GM12878 (cell line): ENCODE results near the gene COL6A3.

ENCODE experiments used
- EZH2 ChIP-seq: IDR thresholded peaks from 2 replicates; pipeline ENCODE4 v1.6.1; 2012; ENCODE audit warnings: low read depth, mild to moderate bottlenecking, control low read depth, inconsistent platforms, low read length, borderline replicate concordance; ENCODE audit not compliant: control insufficient read depth
- JUNB ChIP-seq: IDR thresholded peaks from 2 replicates; pipeline ENCODE4 v1.6.1; 2016; ENCODE audit warnings: antibody characterized with exemption, mild to moderate bottlenecking
- POLR2A ChIP-seq: IDR thresholded peaks from 2 replicates; pipeline ENCODE4 v1.6.1; 2011; ENCODE audit warnings: low read depth, mild to moderate bottlenecking, low read length
- RAD21 ChIP-seq: IDR thresholded peaks from 2 replicates; pipeline ENCODE4 v1.6.1; 2011; ENCODE audit warnings: mild to moderate bottlenecking, low read depth, low read length, moderate library complexity; ENCODE audit not compliant: insufficient read depth
- SP1 ChIP-seq: IDR thresholded peaks from one replicate; pipeline ENCODE4 v1.6.1; 2011; ENCODE audit warnings: low read depth, low read length
- TF ChIP-seq, protein P1 (sequence below): IDR thresholded peaks from 2 replicates; pipeline ENCODE4 v1.6.1; 2011; ENCODE audit warnings: low read depth, low read length, improper control_type of control experiment, borderline replicate concordance

DNA sequence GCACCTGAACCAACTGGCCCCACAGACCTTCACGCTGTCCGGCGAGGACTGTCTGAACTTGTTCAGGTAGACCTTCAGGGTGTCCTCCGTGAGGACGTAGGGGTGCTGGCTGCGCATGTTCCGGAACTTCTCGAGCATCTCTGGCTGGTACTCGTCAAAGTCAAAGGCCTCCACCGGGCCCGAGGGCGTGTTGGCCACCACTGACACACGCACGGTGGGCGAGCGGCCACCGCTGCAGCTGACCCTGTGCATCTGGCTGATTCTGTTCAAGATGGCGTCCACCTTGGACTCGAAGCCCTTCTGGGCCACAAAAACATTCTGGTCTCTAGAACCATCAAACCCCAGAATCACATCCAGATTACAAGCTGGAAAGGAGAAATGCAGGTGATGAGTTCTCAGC lies 48.3 kb downstream of the COL6A3 start:
- TF ChIP-seq RAD21 (no peak), JUNB (no peak), EZH2 (no peak), POLR2A (no peak), SP1 (no peak)
- TF ChIP-seq, protein P1, sequence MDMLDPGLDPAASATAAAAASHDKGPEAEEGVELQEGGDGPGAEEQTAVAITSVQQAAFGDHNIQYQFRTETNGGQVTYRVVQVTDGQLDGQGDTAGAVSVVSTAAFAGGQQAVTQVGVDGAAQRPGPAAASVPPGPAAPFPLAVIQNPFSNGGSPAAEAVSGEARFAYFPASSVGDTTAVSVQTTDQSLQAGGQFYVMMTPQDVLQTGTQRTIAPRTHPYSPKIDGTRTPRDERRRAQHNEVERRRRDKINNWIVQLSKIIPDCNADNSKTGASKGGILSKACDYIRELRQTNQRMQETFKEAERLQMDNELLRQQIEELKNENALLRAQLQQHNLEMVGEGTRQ = no peak
